ENCODE measurements around the gene C16orf78. TPM values are rescaled to one million over a fixed set of nuclear protein-coding genes. Genes with fewer than 3 reads are reported as not detected.
A peak's percentile ranks its signal among the peaks of the same experiment; 100 is the strongest.

C16orf78 gene
- total RNA-seq, 2 experiments from 2014 or later: not detected

DNA sequence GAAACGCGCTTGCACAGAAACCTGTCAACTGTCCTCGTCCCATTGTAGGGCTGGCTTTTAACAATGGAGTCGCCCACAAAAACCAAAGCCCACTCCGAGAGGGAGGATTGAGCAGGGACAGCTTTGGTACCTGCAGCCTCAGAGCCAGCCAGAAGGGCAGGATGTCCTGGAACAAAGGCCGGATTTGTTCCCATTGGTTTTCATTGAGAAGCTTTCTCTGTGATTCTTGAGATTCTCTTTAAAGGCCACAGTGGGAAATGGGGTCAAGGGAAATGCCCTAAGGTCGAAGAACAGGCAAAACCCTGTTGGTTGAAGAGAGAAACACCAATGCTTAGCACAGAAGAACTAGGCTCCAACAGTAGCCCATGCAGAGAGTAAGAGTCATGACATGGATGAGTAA, 65.4 kb downstream of the C16orf78 start:
- no peak overlapping the region for H3K27ac Mint-ChIP-seq
- ATAC-seq: no peak
- peaks cover 6% of the 10 kb centered on the region for H3K27me3 Mint-ChIP-seq
- H3K9me3 Mint-ChIP-seq (ENCODE audit: low read depth): no peaks in the 10 kb centered on the region
- DNase-seq: no peak
- CTCF ChIA-PET: interaction anchor here (0.9 kb wide), 1 partner anchor 154 kb away, joined by 3 read pairs; no protein-coding TSS in a partner anchor
- no peak overlapping the region for H3K4me3 Mint-ChIP-seq
- no peaks in the 10 kb centered on the region for H3K36me3 Mint-ChIP-seq
- H3K4me1 Mint-ChIP-seq: peaks cover 20% of the 10 kb centered on the region

DNA sequence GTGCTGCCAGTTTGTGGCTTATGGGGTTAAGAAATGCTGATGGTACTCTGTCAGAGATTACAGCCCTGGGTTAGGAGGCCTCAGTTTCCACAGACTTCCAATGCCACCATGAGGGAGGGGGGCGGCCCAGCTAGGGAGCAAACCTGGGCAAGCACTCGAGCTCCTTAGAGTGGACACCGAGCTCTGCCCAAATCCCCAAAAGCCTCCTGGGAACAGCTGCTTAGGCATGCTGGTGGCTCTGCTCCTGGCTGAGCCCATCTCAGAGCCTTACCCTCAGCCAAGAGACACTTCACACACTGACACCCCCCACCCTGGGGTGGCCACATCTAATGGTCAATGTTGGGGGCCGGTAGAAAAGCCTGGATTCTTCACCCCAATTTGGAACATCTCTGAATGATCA, 66.1 kb downstream of the C16orf78 start:
- Mint-ChIP-seq H3K36me3 (no peaks in the 10 kb centered on the region), H3K4me1 (peaks cover 20% of the 10 kb centered on the region), H3K4me3 (no peak overlapping the region), H3K27ac (no peak overlapping the region), H3K9me3 (ENCODE audit: low read depth) (no peaks in the 10 kb centered on the region), H3K27me3 (peaks cover 6% of the 10 kb centered on the region)
- CTCF ChIA-PET: no interaction called here
- no peak for DNase-seq
- no peak for ATAC-seq

DNA sequence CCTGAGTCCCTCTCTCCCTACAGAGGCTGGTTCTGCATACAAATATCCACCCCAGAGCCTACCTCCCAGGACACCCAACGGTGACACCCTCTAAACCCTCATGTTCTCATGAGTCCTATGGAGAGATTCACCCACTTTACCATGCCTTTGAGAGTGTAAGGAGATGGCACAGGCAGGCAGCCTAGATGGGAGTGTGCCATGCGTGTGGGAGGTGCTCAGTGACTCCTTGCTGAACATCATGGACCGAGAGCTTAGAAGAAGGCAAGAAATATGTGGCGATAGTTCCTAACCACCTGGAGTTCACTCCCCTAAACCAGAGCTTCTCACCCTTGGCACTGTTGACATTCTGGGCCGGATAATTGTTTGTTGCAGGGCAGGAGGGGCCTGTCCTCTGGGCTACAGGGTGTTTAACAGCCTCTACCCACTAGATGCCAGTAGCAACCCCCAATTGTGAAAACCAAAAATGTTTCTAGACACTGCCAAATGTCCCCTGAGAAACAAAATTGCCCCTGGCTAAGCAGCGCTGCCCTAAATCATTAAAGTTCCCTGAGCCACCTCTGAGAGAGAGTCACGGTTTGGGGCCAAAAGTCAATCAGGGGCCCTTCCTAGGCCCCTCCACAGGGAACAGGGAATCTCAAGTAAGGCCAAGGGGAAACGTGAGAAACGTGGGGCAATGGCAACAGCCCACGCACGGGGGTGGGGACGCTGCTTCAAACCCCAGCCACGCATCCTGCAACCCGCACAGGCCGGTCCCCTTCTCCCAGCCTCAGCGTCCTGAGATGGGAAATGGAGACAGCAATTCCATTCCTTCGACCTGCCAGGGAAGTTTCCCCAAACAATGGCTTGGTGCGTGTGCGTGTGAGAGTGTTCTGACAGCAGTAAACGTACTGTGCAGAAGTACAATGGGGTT, 66.8 kb downstream of the C16orf78 start:
- Mint-ChIP-seq H3K27ac (no peak overlapping the region), H3K9me3 (ENCODE audit: low read depth) (no peaks in the 10 kb centered on the region), H3K36me3 (no peaks in the 10 kb centered on the region), H3K27me3 (peaks cover 6% of the 10 kb centered on the region), H3K4me1 (peaks cover 20% of the 10 kb centered on the region), H3K4me3 (no peak overlapping the region)
- CTCF ChIA-PET: interaction anchor here (1.6 kb wide), 1 partner anchor 12 kb away, joined by 4 read pairs; no protein-coding TSS in a partner anchor
- ATAC-seq: no peak
- DNase-seq: no peak

DNA sequence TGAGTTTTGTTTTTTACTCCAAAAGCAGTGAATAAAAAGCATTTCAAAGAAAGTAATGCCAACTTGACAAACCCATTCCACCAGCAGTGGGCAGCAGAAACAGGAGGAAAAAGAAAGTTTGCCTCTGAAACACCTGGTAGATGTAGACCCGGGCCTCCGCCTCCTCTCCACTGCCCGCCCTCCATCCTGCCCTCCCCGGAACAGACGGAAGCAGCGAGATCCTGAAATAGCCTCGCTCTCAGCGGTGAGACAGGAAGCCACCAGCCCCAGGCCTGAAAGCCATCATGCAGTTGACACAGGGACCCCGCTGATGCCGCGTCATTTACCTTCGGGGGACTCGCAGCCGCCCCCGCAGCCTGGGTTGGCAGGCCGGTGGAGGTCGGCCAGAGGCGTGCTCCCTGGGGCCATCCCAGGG, 67.8 kb downstream of the C16orf78 start:
- H3K27ac Mint-ChIP-seq: no peak overlapping the region
- DNase-seq (peak; percentile 85), ATAC-seq (peak; percentile 99)
- H3K4me3 Mint-ChIP-seq: no peak overlapping the region
- H3K9me3 Mint-ChIP-seq (ENCODE audit: low read depth): no peaks in the 10 kb centered on the region
- H3K27me3 Mint-ChIP-seq: peaks cover 6% of the 10 kb centered on the region
- H3K36me3 Mint-ChIP-seq: no peaks in the 10 kb centered on the region
- peaks cover 20% of the 10 kb centered on the region for H3K4me1 Mint-ChIP-seq
- CTCF ChIA-PET: interaction anchor here (0.8 to 1.6 kb wide), 2 partner anchors 13 to 148 kb away, joined by 3 to 4 read pairs; no protein-coding TSS in a partner anchor

DNA sequence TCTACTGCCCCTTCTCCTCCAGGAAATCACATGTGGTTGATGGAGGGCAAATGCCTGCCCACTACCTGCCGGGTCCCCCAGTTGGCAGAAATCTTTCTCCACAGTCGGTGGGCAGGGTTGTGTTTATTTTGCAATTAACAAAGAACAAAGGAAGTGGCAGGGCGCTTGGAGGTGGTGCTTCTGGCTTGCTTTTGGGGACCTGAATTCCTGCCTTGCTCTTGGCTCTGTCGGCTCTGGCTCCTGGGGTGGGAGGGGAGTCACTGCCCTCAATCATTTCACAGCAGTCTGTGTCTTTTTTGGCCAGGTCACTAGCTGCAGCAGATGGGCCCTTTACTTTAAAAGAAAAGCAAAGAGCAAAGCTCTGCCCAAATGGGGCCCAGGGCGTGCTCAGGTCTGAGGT, 69.2 kb downstream of the C16orf78 start:
- Mint-ChIP-seq H3K27ac (no peak overlapping the region), H3K9me3 (ENCODE audit: low read depth) (no peaks in the 10 kb centered on the region), H3K36me3 (no peaks in the 10 kb centered on the region), H3K27me3 (peaks cover 7% of the 10 kb centered on the region), H3K4me3 (no peak overlapping the region), H3K4me1 (peaks cover 20% of the 10 kb centered on the region)
- no peak for ATAC-seq
- CTCF ChIA-PET: interaction anchor here (0.9 to 1.2 kb wide), 2 partner anchors 9 to 16 kb away, joined by 3 read pairs; no protein-coding TSS in a partner anchor
- no peak for DNase-seq

DNA sequence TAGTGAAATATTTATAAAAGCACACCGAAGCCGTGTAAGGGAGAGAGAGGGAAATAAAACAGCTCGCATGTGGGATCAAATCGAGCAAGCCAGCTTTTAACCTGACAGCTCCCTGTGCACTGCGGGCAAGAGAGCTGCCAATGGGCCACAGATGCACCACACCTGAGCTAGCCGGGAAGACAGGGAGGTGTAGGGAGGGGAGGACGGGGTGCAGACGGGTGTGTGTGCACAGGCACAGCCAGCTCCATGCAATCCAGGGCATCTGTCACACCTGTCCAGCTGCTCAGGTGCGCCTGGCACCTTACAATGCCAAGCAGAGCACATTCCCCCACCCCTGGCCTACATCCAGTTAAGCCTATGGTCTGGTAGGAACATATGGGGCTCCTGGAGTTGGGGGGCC, 70.0 kb downstream of the C16orf78 start:
- H3K9me3 Mint-ChIP-seq (ENCODE audit: low read depth): no peaks in the 10 kb centered on the region
- ATAC-seq (no peak), DNase-seq (no peak)
- H3K36me3 Mint-ChIP-seq: no peaks in the 10 kb centered on the region
- peaks cover 7% of the 10 kb centered on the region for H3K27me3 Mint-ChIP-seq
- CTCF ChIA-PET: no interaction called here
- peaks cover 20% of the 10 kb centered on the region for H3K4me1 Mint-ChIP-seq
- H3K27ac Mint-ChIP-seq: no peak overlapping the region
- no peak overlapping the region for H3K4me3 Mint-ChIP-seq

DNA sequence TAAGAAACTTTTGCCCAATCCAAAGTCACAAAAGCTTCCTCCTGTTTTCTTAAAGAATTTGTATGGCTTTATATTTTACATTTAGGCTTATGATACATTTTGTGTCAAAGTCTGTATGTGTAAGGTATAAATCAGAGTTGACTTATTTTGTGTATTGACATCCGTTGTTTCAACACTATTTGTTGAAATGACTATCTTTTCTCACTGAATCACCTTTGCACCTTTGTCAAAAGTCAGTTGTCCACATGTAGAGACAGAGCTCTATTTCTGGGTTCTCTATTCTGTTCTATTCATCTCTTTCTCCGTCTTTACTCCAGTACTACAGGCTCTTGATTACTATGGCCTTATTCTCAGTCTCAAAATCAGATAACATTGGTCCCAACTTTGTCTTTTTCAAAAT, 73.2 kb downstream of the C16orf78 start:
- ATAC-seq: no peak
- Mint-ChIP-seq H3K4me1 (peaks cover 11% of the 10 kb centered on the region), H3K27ac (no peak overlapping the region), H3K4me3 (no peak overlapping the region), H3K9me3 (ENCODE audit: low read depth) (no peaks in the 10 kb centered on the region), H3K36me3 (no peaks in the 10 kb centered on the region), H3K27me3 (peaks cover 19% of the 10 kb centered on the region)
- CTCF ChIA-PET: interaction anchor here (1.2 kb wide), 1 partner anchor 411 kb away, joined by 3 read pairs; no protein-coding TSS in a partner anchor
- no peak for DNase-seq

Other genes starting within 250 kb of the C16orf78 start
- gene CBLN1, start 92.0 kb upstream of the C16orf78 start, total RNA-seq: not detected

All from activated CD8-positive, alpha-beta memory T cell treated with anti-CD3 and anti-CD28 coated beads, Interleukin-2, amount 10 ng/mL, durations not matched to agents 7 days and 5 days (primary cell).